GM13977 (cell line): ENCODE data around the gene FANK1.

Source experiments
- DNase-seq: peaks from one replicate; pipeline ENCODE4 v3.0.0; 2012; ENCODE audit warnings: low spot score
- in situ Hi-C: fragments of 300-500 bp; cut with MboI; formaldehyde crosslinking; loops from one replicate; pipeline ENCODE4 v1.12.0; 2022; ENCODE audit warnings: low sequenced_read_pairs, low pct_unique_long_range_greater_than_20kb, mixed read lengths, inconsistent platforms; ENCODE audit not compliant: unreplicated experiment
- TF ChIP-seq, protein P1 (sequence below): IDR thresholded peaks from 2 replicates; pipeline ENCODE4 v1.5.1; 2012; ENCODE audit warnings: mild to moderate bottlenecking, control low read depth; ENCODE audit not compliant: insufficient read depth; ENCODE audit errors: extremely low read depth, missing control alignments

Gene FANK1

GRCh38 chr10:125976960-125977605 lies 80.7 kb downstream of the FANK1 start:
- in situ Hi-C loops = loop anchor here (25.0 kb wide), 1 partner anchor 510 kb away; no protein-coding TSS in a partner anchor
- no peak for DNase-seq
- TF ChIP-seq, protein P1, sequence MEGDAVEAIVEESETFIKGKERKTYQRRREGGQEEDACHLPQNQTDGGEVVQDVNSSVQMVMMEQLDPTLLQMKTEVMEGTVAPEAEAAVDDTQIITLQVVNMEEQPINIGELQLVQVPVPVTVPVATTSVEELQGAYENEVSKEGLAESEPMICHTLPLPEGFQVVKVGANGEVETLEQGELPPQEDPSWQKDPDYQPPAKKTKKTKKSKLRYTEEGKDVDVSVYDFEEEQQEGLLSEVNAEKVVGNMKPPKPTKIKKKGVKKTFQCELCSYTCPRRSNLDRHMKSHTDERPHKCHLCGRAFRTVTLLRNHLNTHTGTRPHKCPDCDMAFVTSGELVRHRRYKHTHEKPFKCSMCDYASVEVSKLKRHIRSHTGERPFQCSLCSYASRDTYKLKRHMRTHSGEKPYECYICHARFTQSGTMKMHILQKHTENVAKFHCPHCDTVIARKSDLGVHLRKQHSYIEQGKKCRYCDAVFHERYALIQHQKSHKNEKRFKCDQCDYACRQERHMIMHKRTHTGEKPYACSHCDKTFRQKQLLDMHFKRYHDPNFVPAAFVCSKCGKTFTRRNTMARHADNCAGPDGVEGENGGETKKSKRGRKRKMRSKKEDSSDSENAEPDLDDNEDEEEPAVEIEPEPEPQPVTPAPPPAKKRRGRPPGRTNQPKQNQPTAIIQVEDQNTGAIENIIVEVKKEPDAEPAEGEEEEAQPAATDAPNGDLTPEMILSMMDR = peak; percentile 25

GRCh38 chr10:125979976-125980375 lies 83.6 kb downstream of the FANK1 start:
- DNase-seq = no peak
- TF ChIP-seq, protein P1 = no peak
- in situ Hi-C loops = loop anchor here (25.0 kb wide), 1 partner anchor 507 kb away; no protein-coding TSS in a partner anchor

DNA sequence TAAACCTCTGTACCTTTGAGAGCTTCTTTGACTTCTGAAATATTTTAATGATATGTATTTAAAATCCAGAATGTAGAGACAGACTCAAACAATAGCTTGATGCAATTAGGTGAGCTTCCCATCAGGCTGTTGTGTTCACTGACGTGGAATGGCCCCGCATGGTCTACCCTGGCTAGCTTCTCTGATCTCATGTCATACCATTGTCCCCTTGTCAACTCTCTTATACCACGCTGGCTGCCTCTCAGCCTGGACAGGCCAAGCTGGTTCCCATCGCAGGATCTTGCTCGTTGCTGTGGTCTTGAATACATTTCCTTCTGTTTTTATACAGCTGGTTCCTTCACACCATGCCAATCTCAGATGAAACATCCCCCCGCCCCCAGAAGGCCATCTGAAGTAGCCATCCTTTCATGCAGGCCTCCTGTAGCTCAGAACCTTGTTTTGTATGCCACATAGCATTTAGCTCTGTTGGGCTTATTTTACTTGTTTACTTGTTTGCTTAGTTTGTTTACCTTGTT lies 84.2 kb downstream of the FANK1 start:
- TF ChIP-seq, protein P1 = no peak
- in situ Hi-C loops = loop anchor here (25.0 kb wide), 1 partner anchor 507 kb away; no protein-coding TSS in a partner anchor
- DNase-seq = no peak

- TF ChIP-seq, protein P1 = peak; percentile 63
- DNase-seq = peak; percentile 42
- in situ Hi-C loops = loop anchor here (25.0 kb wide), 1 partner anchor 505 kb away; no protein-coding TSS in a partner anchor
Measured at GRCh38 chr10:125982260-125982948, 86.0 kb downstream of the FANK1 start.

DNA sequence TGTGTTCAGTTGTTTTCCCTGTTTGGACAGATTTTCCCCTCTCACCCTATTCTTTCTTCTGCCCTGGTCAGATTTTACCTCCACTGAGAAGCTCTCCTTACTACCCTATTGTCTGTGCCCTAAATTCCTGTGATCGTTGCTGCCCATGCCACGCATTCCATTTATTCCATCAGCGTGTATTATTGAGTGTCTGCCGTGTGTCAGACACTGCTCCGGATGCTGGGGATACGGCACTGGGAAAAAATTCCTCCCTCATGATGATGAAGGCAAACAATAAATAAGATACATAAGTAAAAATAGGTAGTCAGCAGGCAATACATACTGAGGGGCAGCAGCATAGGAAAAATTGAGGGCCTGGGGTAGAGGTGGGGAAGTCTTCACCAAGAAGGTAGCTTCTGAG lies 86.8 kb downstream of the FANK1 start:
- in situ Hi-C loops = loop anchor here (25.0 kb wide), 1 partner anchor 504 kb away; no protein-coding TSS in a partner anchor
- no peak for DNase-seq
- TF ChIP-seq, protein P1 = no peak

DNA sequence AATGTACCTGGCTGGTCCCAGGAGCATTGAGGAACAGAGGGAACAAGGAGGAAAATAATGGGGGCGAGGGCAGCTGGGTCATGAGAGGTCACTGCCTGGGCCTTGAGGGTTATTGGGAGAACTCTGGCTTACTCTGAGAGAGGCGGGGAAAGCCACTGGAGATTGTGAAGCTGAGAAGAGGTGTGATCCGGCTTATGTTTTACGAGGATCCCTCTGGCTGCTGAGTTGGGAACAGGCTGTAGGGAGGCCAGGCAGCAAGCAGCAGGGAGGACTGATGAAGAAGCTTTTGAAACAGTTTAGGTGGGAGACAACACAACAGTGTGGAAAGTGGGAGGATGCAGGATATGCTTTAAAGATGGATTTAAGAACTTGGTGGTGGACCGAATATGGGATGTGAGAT lies 87.3 kb downstream of the FANK1 start:
- DNase-seq = no peak
- in situ Hi-C loops = loop anchor here (25.0 kb wide), 1 partner anchor 504 kb away; no protein-coding TSS in a partner anchor
- TF ChIP-seq, protein P1 = no peak
